GM06990 (cell line): ENCODE data around the gene P2RY8.
"Not testable (repeated sequence)": the region's sequence is repeated elsewhere in the genome, so short reads cannot be mapped to it uniquely, and the experiment has no call there.

ENCODE experiments used
- DNase-seq: peaks from one replicate; pipeline ENCODE4 v3.0.0-alpha.2; 2011; ENCODE audit not compliant: insufficient read length; ENCODE audit errors: extremely low read depth
- H3K27me3 ChIP-seq: replicated peaks from 2 replicates; pipeline ENCODE4 v1.6.0; 2011; ENCODE audit warnings: low read length; ENCODE audit not compliant: control insufficient read depth, insufficient read depth
- H3K36me3 ChIP-seq: 2 replicates; pipeline ENCODE4 v1.5.1; 2011; ENCODE audit warnings: low read length; ENCODE audit not compliant: control insufficient read depth, insufficient read depth
- H3K4me3 ChIP-seq: replicated peaks from 2 replicates; pipeline ENCODE4 v1.5.1; 2011; ENCODE audit warnings: low read depth, mild to moderate bottlenecking, control low read depth, low read length
- CTCF ChIP-seq: IDR thresholded peaks from 2 replicates; pipeline ENCODE4 v1.5.1; 2011; ENCODE audit warnings: low read length, control low read depth, mild to moderate bottlenecking, inconsistent platforms; ENCODE audit not compliant: insufficient read depth, poor library complexity, severe bottlenecking

P2RY8 gene

DNA sequence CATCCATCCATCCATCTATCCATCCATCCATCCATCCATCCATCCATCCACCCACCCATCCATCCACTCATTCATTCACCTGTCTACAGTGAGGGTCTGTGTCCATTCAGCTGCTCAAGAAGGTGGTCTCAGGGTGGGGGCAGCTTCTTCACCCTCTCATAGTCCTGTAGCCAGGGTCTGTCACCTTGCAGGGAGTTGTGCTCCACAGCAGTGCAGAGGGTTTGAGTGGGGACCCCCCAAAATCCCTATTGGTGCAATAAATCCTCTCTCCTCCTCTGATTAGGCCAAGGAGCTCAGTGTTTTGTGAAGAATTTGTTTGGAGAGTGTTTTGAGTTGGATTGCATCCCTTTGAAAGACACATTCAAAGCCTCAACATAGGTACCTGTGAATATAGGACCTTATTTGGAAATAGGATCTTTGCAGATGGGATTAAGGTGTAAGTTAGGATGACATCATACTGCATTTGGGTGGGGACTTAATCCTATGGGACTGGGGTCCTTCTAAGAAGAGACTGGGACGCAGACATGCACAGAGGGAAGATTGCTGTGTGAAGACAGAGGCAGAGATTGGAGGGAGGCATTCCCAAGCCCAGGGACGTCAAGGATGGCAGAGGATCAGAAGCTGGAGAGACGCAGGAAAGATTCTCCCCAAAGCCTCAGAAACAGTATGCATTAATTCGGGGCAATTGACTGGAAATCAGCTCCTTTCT, 12.0 kb downstream of the P2RY8 start:
- TF ChIP-seq CTCF: no peak
- peaks cover 10% of the 10 kb centered on the region for H3K36me3 ChIP-seq

DNA sequence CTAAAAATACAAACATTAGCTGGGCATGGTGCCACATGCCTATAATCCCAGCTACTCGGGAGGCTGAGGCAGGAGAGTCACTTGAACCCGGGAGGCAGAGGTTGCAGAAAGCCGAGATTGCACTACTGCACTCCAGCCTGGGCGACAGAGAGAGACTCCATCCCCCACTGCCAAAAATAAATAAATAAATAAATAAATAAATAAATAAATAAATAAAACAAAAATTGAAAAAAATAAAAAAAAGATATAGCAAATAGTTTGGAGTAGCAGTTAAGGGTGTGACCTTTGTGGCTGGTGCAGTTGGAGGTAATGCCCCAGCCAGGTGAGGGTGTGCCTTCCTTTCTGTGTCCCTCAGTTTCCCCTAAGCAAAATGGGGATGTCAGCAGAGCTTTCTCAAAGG, 14.1 kb downstream of the P2RY8 start:
- not testable (repeated sequence) for H3K4me3 ChIP-seq, H3K27me3 ChIP-seq, H3K36me3 ChIP-seq

More for the DNA sequence above, 12.0 kb downstream of the P2RY8 start:
- H3K27me3 ChIP-seq: no peaks in the 10 kb centered on the region
- H3K4me3 ChIP-seq: no peak overlapping the region
- no peak for DNase-seq

GRCh38 chrX:1521459-1521956, 15.5 kb downstream of the P2RY8 start:
- no peak for TF ChIP-seq CTCF
- DNase-seq: peak; percentile 89
- H3K4me3 ChIP-seq: peak overlapping the region; percentile 38

More for the DNA sequence above, 14.1 kb downstream of the P2RY8 start:
- not testable (repeated sequence) for DNase-seq

GRCh38 chrX:1520350-1520749, 16.6 kb downstream of the P2RY8 start:
- no peak overlapping the region for H3K4me3 ChIP-seq
- no peak for TF ChIP-seq CTCF
- no peaks in the 10 kb centered on the region for H3K27me3 ChIP-seq
- peaks cover 3% of the 10 kb centered on the region for H3K36me3 ChIP-seq
- no peak for DNase-seq

More at GRCh38 chrX:1521459-1521956, 15.5 kb downstream of the P2RY8 start:
- Histone ChIP-seq H3K36me3 (peaks cover 3% of the 10 kb centered on the region), H3K27me3 (no peaks in the 10 kb centered on the region)

DNA sequence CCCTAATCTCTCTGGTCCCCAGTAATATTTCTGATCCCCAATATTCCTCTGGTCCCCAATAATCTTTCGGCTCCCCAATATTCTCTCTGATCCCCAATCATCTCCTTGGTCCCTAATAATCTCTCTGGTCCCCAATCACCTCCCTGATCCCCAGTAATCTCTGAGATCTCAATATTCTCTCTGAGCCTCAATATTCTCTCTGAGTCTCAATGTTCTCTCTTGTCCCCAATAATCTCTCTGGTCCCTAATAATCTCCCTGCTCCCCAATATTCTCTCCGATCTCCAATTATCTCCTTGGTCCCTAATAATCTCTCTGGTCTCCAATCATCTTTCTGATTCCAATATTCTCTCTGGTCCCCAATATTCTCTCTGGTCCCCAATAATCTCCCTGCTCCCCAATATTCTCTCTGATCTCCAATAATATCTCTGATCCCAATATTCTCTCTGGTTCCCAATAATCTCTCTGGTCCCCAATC, 17.9 kb downstream of the P2RY8 start:
- H3K36me3 ChIP-seq: peaks cover 1% of the 10 kb centered on the region; the same call in 1 of the 2 replicates
- no peaks in the 10 kb centered on the region for H3K27me3 ChIP-seq
- no peak overlapping the region for H3K4me3 ChIP-seq
- no peak for TF ChIP-seq CTCF
- DNase-seq: no peak

- no peaks in the 10 kb centered on the region for H3K27me3 ChIP-seq
- no peak for TF ChIP-seq CTCF
- no peak for DNase-seq
- H3K4me3 ChIP-seq: no peak overlapping the region
- H3K36me3 ChIP-seq: peaks cover 1% of the 10 kb centered on the region; the same call in 1 of the 2 replicates
Observed at GRCh38 chrX:1518512-1518911, 18.5 kb downstream of the P2RY8 start.
